ENCODE data around the gene MEIS3. TPM values are rescaled to one million over a fixed set of nuclear protein-coding genes. Genes with fewer than 3 reads are reported as not detected.

Gene MEIS3
- total and polyA plus RNA-seq, 10 of the 15 experiments (the other 5 are each of a cell fraction or from before 2014, with no cell fraction given) = 0.05 to 0.23 TPM; not detected in 8

DNA sequence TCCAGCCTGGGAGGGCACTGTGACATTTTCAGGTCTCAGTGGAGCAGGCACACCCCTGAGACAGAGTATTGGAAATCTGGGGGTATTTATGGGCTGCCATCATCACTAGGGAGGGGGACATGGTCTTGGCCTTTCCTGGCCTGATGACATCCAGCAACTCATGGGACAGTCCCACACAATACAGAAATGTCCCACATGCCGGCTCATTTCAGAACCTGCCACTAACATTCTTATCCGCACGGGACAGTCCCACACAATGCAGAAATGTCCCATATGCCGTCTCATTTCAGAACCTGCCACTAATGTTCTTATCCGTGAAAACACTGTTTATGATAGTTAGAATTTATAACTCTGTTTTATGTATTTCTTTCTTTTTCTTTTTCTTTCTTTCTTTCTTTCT lies 42.5 kb upstream of the MEIS3 start:
- no peak overlapping the region for H2AFZ ChIP-seq (ENCODE audit: control insufficient read depth, low read depth, low read length)
- CTCF ChIA-PET = no interaction called here
- TF ChIP-seq, protein P1, sequence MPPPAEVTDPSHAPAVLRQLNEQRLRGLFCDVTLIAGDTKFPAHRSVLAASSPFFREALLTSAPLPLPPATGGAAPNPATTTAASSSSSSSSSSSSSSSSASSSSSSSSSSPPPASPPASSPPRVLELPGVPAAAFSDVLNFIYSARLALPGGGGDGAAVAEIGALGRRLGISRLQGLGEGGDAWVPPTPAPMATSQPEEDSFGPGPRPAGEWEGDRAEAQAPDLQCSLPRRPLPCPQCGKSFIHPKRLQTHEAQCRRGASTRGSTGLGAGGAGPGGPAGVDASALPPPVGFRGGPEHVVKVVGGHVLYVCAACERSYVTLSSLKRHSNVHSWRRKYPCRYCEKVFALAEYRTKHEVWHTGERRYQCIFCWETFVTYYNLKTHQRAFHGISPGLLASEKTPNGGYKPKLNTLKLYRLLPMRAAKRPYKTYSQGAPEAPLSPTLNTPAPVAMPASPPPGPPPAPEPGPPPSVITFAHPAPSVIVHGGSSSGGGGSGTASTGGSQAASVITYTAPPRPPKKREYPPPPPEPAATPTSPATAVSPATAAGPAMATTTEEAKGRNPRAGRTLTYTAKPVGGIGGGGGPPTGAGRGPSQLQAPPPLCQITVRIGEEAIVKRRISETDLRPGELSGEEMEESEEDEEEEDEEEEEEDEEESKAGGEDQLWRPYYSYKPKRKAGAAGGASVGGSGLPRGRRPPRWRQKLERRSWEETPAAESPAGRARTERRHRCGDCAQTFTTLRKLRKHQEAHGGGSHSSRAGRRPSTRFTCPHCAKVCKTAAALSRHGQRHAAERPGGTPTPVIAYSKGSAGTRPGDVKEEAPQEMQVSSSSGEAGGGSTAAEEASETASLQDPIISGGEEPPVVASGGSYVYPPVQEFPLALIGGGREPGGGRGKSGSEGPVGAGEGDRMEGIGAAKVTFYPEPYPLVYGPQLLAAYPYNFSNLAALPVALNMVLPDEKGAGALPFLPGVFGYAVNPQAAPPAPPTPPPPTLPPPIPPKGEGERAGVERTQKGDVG (CRISPR knock-in tag; IDR thresholded peaks at IDR 0.05) = no peak
- no peak for TF ChIP-seq NFYA (IDR thresholded peaks at IDR 0.05; ENCODE audit: borderline replicate concordance, low read depth, low read length)
- no peak for TF ChIP-seq SMAD1 (IDR thresholded peaks at IDR 0.05; ENCODE audit: low read depth, partially characterized antibody)
- no peak for TF ChIP-seq POLR2AphosphoS2 (IDR thresholded peaks at IDR 0.05; ENCODE audit: low read depth, low read length)
- no peak for TF ChIP-seq PML (IDR thresholded peaks at IDR 0.05; ENCODE audit: low read length)
- no peak for TF ChIP-seq MXI1 (IDR thresholded peaks at IDR 0.05; ENCODE audit: low read depth, low read length)
- TF ChIP-seq POU2F2 (IDR thresholded peaks at IDR 0.05; ENCODE audit: borderline replicate concordance, low read depth, low read length) = no peak
- no peak for TF ChIP-seq PAX8 (IDR thresholded peaks at IDR 0.05)
- TF ChIP-seq, protein P2, sequence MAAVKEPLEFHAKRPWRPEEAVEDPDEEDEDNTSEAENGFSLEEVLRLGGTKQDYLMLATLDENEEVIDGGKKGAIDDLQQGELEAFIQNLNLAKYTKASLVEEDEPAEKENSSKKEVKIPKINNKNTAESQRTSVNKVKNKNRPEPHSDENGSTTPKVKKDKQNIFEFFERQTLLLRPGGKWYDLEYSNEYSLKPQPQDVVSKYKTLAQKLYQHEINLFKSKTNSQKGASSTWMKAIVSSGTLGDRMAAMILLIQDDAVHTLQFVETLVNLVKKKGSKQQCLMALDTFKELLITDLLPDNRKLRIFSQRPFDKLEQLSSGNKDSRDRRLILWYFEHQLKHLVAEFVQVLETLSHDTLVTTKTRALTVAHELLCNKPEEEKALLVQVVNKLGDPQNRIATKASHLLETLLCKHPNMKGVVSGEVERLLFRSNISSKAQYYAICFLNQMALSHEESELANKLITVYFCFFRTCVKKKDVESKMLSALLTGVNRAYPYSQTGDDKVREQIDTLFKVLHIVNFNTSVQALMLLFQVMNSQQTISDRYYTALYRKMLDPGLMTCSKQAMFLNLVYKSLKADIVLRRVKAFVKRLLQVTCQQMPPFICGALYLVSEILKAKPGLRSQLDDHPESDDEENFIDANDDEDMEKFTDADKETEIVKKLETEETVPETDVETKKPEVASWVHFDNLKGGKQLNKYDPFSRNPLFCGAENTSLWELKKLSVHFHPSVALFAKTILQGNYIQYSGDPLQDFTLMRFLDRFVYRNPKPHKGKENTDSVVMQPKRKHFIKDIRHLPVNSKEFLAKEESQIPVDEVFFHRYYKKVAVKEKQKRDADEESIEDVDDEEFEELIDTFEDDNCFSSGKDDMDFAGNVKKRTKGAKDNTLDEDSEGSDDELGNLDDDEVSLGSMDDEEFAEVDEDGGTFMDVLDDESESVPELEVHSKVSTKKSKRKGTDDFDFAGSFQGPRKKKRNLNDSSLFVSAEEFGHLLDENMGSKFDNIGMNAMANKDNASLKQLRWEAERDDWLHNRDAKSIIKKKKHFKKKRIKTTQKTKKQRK (IDR thresholded peaks at IDR 0.05; ENCODE audit: low read depth, low read length) = no peak
- no peak for TF ChIP-seq SIX5 (IDR thresholded peaks at IDR 0.05; ENCODE audit: low read depth, low read length, severe bottlenecking)
- no peak for TF ChIP-seq NKRF (conservative IDR thresholded peaks at IDR 0.05)
- no peak for TF ChIP-seq BMI1 (IDR thresholded peaks at IDR 0.05; ENCODE audit: borderline replicate concordance)
- TF ChIP-seq YY1 (IDR thresholded peaks at IDR 0.05; ENCODE audit: low read depth, low read length) = no peak
- no peak for TF ChIP-seq USF1 (IDR thresholded peaks at IDR 0.05; ENCODE audit: borderline replicate concordance, extremely low read length, insufficient read depth, low read depth, low read length)
- no peak for TF ChIP-seq IKZF2 (IDR thresholded peaks at IDR 0.05)
- no peak for TF ChIP-seq BRCA1 (IDR thresholded peaks at IDR 0.05; ENCODE audit: low read depth, low read length)
- no peak for TF ChIP-seq IKZF1 (conservative IDR thresholded peaks at IDR 0.05)

More for the DNA sequence above, 42.5 kb upstream of the MEIS3 start:
- WGBS (ENCODE audit: insufficient coverage, insufficient replicate concordance, low lambda C conversion rate, missing lambda C conversion rate) = 1% methylated on average over 5 of the region's 5 CpGs
- in situ Hi-C loops (cut with MboI) = no loop called here
- Histone ChIP-seq H3K4me3 (no peak overlapping the region), H3K27me3 (replicated peaks in 1 of 2; ENCODE audit: control insufficient read depth in 2 of 2, insufficient read depth in 2 of 2, low read length in 1 of 2) (no peaks in the 10 kb centered on the region; a peak in 4 of 4 replicates), H3K79me2 (ENCODE audit: control insufficient read depth, insufficient read depth, low read length) (no peaks in the 10 kb centered on the region), H3K4me2 (ENCODE audit: control insufficient read depth, insufficient read depth) (no peak overlapping the region), H3K9me3 (replicated peaks; ENCODE audit: control insufficient read depth, insufficient read depth, low read length) (no peaks in the 10 kb centered on the region), H3K27ac (ENCODE audit: control insufficient read depth, insufficient read depth) (no peak overlapping the region), H3K4me1 (ENCODE audit: control insufficient read depth, insufficient read depth, low read length) (no peaks in the 10 kb centered on the region), H3K9ac (ENCODE audit: control insufficient read depth, insufficient read depth, low read length) (no peak overlapping the region), H3K36me3 (ENCODE audit: control insufficient read depth in 2 of 2, insufficient read depth in 2 of 2, low read length in 1 of 2) (no peaks in the 10 kb centered on the region), H4K20me1 (ENCODE audit: control insufficient read depth, insufficient read depth) (no peaks in the 10 kb centered on the region)
- SMC1A ChIA-PET (ENCODE audit: uncharacterized antibody, unreplicated experiment) = no interaction called here
- RAD21 ChIA-PET (ENCODE audit: unreplicated experiment) = no interaction called here
- ATAC-seq = no peak
- POLR2A ChIA-PET = no interaction called here
- no peak for DNase-seq (ENCODE audit: low read depth, low spot score)
- FAIRE-seq = no peak
- no TSS peak for BruUV-seq (replicated peaks)
- intact Hi-C loops (cut with micrococcal nuclease; ENCODE audit: unreplicated experiment) = no loop called here
